HG03354 (cell line): ENCODE measurements around the gene MAGEE1.
A peak's percentile ranks its signal among the peaks of the same experiment; 100 is the strongest.

ENCODE experiments used
- ATAC-seq: cut with Tn5 transposase; IDR thresholded peaks from one replicate; pipeline ENCODE4 v1.9.1; 2021; ENCODE audit warnings: mild to moderate bottlenecking; ENCODE audit not compliant: unreplicated experiment, poor library complexity, severe bottlenecking

The MAGEE1 gene, protein sequence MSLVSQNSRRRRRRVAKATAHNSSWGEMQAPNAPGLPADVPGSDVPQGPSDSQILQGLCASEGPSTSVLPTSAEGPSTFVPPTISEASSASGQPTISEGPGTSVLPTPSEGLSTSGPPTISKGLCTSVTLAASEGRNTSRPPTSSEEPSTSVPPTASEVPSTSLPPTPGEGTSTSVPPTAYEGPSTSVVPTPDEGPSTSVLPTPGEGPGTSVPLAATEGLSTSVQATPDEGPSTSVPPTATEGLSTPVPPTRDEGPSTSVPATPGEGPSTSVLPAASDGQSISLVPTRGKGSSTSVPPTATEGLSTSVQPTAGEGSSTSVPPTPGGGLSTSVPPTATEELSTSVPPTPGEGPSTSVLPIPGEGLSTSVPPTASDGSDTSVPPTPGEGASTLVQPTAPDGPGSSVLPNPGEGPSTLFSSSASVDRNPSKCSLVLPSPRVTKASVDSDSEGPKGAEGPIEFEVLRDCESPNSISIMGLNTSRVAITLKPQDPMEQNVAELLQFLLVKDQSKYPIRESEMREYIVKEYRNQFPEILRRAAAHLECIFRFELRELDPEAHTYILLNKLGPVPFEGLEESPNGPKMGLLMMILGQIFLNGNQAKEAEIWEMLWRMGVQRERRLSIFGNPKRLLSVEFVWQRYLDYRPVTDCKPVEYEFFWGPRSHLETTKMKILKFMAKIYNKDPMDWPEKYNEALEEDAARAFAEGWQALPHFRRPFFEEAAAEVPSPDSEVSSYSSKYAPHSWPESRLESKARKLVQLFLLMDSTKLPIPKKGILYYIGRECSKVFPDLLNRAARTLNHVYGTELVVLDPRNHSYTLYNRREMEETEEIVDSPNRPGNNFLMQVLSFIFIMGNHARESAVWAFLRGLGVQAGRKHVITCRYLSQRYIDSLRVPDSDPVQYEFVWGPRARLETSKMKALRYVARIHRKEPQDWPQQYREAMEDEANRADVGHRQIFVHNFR

GRCh38 chrX:76427560-76428242, at the start of gene MAGEE1:
Gene MAGEE1, plus strand, starts transcription at chrX:76427710. Its CDS starts 221 bp downstream, at chrX:76427931.
- ATAC-seq, result peak; percentile 93

- no peak for ATAC-seq
These were observed 28.5 kb upstream of the MAGEE1 start for GRCh38 chrX:76398970-76399369.

- ATAC-seq, result no peak
These were observed 19.7 kb upstream of the MAGEE1 start for GRCh38 chrX:76407795-76408194.

DNA sequence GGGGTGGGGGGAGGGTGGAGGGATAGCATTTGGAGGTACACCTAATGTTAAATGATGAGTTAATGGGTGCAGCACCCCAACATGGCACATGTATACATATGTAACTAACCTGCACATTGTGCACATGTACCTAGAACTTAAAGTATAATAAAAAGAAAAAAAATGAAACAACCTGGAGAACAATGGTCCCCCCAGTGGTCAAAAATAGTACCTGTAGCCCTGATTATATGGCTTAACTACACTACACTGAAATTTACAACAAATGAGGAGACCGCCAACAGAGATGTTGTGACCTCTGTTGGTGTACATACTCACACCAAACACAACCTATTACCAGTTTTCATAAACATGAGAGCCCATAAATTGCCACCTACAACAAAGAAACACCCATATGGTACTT, 7.3 kb upstream of the MAGEE1 start:
- peak; percentile 66 for ATAC-seq

DNA sequence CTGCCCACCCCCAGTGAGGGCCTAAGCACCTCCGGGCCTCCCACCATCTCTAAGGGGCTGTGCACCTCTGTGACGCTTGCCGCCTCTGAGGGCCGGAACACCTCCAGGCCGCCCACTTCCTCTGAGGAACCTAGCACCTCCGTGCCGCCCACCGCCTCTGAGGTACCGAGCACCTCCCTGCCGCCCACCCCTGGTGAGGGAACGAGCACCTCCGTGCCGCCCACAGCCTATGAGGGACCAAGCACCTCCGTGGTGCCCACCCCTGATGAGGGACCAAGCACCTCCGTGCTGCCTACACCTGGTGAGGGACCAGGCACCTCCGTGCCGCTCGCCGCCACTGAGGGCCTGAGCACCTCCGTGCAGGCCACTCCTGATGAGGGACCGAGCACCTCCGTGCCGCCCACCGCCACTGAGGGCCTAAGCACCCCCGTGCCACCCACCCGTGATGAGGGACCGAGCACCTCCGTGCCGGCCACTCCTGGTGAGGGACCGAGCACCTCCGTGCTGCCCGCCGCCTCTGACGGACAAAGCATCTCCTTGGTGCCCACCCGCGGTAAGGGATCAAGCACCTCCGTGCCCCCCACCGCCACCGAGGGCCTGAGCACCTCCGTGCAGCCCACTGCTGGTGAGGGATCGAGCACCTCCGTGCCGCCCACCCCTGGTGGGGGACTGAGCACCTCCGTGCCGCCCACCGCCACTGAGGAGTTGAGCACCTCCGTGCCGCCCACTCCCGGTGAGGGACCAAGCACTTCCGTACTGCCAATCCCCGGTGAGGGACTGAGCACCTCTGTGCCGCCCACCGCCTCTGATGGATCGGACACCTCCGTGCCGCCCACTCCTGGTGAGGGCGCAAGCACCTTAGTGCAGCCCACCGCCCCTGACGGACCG, 977 bp downstream of the MAGEE1 start:
- peak; percentile 47 for ATAC-seq

GRCh38 chrX:76433219-76433618, 5.7 kb downstream of the MAGEE1 start:
- ATAC-seq, result no peak

- ATAC-seq, result no peak
These were observed 6.7 kb downstream of the MAGEE1 start for GRCh38 chrX:76434103-76434741.

DNA sequence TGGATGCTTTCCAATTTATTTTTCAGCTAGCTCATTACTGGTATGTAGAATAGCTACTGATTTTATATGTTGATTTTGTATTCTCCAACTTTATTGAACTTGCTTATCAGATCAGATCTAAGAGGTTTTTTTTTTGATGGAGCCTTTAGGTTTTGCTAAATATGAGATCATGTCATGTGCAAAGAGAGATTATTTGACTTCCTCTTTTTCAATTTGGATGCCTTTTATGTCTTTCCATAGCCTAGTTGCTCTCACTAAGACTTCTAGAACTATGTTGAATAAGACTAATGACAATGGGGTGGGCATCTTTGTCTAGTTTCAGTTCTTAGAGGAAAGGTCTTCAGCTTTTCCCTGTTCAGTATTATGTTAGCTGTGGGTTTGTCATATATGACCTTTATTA, 11.7 kb downstream of the MAGEE1 start:
- no peak for ATAC-seq

GRCh38 chrX:76453737-76454406, 26.4 kb downstream of the MAGEE1 start:
- no peak for ATAC-seq

- ATAC-seq, result peak; percentile 86
These were observed 27.0 kb downstream of the MAGEE1 start for GRCh38 chrX:76454456-76454927.

- no peak for ATAC-seq
These were observed 49.8 kb downstream of the MAGEE1 start for GRCh38 chrX:76477353-76477752.
